Measurements from ENCODE around the gene STOML3.

STOML3 gene

GRCh38 chr13:38979891-38980749 lies 10.5 kb downstream of the STOML3 start:
- DNase-seq = no peak

GRCh38 chr13:38970380-38971051 lies 20.1 kb downstream of the STOML3 start:
- peak in 1 of 2 donors; percentile 3 for DNase-seq

GRCh38 chr13:38969187-38969586 lies 21.4 kb downstream of the STOML3 start:
- DNase-seq = no peak

DNA sequence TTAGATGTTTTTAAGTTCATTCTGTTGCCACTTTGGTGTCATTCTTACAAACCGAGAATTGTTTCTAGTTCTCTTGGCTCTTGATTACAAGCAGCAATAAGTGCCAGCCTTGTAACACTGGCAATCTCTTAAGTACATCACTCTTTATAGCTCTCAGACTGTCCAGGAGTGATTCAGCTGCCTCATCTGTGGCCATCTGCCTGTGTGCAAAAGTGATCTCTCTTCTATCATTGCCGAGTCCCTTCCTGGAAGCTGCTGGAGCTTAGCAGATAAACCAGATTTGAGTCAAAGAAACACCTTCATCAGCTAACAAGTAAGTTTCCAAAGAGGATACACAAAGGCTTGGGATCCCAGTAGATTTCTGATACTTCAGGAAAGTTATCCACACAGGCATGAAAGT lies 23.2 kb downstream of the STOML3 start:
- DNase-seq = no peak

- DNase-seq = no peak
Measured at GRCh38 chr13:38965281-38965680, 25.4 kb downstream of the STOML3 start.

- no peak for DNase-seq
Measured at GRCh38 chr13:38960175-38960574, 30.5 kb downstream of the STOML3 start.

DNA sequence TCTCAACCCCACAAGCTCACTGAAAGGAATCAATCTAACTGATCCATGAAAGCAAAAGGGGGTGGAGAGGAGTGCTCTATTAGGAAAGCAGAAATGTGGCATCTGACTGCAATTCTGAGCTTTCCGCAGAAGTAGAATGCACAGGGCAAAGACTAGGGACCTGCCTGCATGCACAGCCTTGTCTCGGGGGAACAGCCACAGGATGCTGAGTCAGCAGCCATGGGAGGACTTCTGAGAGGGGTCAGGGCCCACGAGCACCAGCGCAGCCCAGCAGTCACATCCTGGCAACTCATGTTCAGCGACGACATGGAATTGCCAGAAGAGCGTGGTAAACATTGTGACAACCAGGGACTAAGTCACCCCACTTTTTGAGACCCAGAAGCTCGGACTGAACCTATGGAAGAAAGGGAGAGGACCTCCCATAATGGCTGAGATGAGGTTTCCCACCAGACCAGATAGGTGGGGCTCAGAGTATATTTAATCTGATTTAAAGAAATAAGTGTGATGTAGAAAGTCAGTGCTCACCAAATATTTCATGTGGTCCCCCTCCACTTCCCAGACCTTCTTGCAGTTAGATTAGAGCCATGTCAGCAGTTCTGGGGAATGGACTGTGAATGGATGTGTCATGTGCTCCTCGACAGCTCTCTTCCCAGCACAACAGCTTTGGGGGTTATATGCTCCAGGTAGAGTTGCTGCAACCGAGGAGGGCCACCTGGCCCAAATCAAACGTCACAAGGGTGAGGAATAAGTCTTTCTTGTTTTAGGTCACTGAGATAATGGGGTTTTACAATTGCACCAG lies 32.6 kb downstream of the STOML3 start:
- DNase-seq = no peak

DNA sequence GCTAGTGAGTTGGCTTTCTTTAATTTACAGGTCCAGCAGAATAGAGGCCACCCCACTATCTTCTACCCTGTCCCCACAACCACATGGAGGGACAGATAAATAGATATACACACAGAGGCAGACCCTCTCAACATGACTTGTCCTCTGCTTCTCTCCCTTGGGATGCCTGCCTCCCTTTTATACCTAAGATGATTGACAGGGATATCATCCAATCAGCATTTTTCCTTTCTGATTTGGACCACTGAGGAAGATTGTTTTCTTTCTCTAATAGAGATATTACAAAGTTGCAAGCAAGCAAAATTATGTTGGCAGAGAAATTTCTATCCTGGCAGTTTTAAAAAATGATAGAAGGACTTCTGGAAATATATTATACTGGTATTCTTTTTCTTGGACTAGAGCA lies 35.8 kb downstream of the STOML3 start:
- DNase-seq = no peak

DNA sequence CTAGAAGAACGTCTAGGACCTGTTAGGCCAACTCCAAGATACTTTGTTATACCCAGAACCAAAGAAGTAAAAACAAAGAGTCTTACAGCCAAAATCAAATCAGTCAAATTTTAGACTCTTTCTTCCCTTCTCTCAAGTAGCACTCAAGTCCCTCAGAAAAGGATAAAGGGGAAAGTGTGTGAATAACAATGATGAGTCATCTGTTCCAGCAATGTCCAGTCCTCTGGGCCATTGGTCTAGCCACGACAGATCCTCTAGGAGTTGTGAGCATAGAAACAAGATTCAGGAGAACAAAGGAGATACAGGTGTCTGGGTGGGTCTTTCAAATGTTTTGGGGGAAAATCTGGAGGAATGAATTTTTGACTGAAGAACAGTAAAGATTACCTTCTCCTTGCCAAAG lies 36.3 kb downstream of the STOML3 start:
- DNase-seq = no peak

DNA sequence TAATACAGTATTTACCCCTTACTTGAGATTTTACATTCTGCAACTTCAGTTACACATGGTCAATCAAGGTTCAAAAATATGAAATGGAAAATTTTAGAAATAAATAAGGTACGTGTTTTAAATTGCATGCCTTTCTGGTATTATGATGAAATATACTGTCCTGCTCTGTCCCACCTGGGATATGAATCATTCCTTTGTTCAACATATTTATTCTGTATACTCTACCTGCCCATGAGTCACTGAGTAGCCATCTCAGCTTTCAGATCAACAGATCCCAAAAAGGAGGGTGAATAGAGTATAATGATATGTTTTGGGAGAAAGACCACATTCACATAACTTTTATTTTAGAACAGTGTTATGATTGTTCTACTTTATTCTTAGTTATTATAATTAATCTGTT lies 37.8 kb downstream of the STOML3 start:
- DNase-seq = no peak

DNA sequence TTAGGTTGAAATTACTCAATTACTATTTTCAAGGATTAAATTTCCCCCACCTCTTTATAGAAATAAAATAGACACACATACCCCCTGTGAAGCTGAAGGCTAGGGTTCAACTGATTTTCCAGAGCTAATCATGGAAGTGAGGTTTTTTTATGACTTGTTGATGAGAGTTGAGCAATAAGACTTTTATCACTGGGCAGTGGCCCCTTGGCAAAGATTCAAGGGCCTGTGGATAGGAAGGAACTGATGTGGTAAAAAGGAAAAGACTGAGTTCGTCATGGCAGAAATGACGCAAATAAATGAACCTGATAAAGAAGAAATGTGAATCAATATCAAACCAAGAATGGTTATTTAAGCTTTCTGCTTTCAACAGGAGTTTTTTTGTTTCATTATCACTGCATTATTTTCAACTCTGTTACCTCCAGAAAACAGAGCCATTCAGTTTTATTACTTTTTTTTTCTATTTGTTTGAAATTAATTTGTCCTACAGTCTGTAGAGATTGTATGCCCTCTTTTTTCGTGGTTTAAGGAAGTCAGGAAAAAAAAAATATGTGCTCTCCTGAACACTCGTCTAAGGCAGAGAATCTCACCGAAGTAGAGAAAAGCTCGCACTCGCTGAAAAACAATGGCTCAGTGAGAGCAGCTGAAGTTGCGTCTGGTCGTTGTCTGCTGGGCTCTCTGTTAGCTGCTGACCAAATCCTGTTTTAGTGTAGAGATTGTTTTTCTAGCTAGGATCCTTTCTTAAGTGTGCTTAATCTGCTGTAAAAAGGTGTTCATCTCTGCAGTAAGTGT lies 38.9 kb downstream of the STOML3 start:
- DNase-seq = no peak

DNA sequence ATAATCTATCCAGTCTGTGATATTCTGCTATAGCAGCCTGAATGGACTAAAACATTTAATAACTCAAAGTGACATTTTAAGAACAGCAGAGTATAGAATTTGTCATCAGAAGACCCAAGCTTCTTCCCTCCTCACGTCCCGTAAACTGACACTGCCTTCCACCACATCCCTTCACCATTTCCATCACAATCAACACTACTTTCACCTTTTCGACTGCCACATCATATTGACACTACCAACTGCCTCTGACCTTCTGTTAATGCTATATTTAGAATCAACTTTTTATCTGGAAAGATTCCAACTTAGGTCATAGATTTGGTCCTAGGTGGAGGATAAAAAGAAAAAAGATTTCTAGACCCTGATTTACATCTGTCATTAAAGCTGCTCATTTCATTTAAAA lies 39.6 kb downstream of the STOML3 start:
- DNase-seq = no peak

DNA sequence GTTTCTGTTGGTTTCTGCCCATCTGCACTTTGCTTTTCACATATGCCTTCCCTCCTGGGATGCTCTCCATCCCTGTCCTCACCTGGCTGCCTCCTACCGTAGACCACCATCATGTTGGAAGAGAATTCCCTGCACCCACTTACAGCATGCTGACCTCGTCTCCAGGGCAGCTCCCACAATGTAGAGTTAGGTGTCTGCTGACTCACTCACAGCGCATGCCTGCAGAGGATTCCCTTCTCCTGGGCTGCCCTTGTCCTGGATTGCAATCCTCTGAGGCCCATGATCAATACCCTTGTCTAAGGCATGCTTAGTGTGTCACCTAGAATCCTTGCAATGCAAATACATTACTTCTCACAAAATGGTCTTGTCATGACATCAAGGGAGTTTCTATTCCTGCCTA lies 43.6 kb downstream of the STOML3 start:
- DNase-seq = no peak

DNA sequence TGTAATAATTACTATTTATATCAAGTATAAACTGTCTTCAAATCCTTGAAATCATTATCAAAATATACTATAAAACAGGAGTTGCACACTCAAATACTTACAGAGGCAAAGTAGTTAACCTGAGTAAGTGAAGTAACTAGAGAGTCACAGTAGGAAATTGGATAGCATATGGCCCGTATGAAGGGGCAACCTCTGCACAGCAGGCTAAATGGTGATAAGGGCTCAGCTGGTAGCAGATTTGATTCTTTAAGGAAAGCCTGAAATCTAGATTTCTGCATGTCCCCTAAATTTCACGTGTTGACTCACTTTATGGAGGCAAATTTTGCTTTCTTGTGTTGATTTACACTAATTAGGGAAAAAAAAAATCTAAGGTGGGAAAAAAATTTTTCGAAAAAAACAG lies 46.4 kb downstream of the STOML3 start:
- DNase-seq = no peak

GRCh38 chr13:38943231-38943630 lies 47.4 kb downstream of the STOML3 start:
- DNase-seq = no peak

- no peak for DNase-seq
Measured at GRCh38 chr13:38941353-38941945, 49.2 kb downstream of the STOML3 start.

DNA sequence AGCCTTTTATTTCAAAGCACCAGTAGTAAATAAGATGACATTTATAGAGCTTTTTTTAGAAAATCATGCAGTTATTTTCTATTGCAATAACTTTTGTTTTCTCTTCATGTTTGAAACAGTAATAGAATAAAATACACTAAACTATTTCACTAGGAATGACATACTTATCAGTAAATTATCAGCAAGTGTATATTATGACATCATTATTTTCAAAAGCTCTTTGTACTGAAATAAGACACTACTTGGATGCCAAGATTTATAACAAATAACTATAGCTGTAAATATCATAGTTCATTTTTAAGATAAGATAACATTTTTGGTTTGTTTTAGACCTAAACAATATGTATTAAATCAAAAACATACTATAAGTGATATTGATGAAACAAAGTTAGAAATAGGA lies 56.8 kb downstream of the STOML3 start:
- no peak for DNase-seq

GRCh38 chr13:38922170-38922569 lies 68.5 kb downstream of the STOML3 start:
- DNase-seq = no peak

DNA sequence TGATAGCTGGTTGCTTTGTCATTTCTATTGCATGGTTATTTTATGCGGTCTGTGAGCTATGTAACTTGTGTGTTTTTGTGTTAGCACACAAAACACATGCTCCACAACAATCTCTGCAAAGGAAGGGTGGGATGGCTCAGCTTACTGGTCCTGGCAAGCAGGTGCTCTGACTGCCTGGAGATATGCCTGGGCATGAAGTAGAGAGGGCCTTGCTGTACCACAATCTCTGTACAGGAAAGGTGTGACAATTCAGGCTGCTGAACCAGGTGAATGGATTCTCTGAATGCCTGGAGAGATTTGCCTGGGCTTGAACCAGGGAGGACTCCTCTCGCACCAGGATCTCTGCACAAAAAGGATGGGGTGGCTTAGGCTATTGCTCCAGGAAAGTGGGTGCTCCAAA lies 69.5 kb downstream of the STOML3 start:
- no peak for DNase-seq
